H9 (cell line): ENCODE results near the gene ITGA8. TPM values are rescaled to one million over a fixed set of nuclear protein-coding genes. Genes with fewer than 3 reads are reported as not detected.

Source experiments
- DNase-seq: peaks from one replicate; pipeline ENCODE4 v3.0.0-alpha.2; 2017
- H2AFZ ChIP-seq: one replicate; pipeline ENCODE4 v1.6.1; 2013; ENCODE audit warnings: mild to moderate bottlenecking, low read length, control low read depth, moderate library complexity
- H2AK5ac ChIP-seq: 2 replicates; pipeline ENCODE4 v1.6.1; 2013; ENCODE audit warnings: low read length, control low read depth, mixed read lengths; ENCODE audit not compliant: insufficient read length
- H2BK120ac ChIP-seq: one replicate; pipeline ENCODE4 v1.6.1; 2013; ENCODE audit warnings: low read depth, mild to moderate bottlenecking, low read length, control low read depth, inconsistent platforms; ENCODE audit not compliant: poor library complexity, severe bottlenecking
- H2BK12ac ChIP-seq: 2 replicates; pipeline ENCODE4 v1.6.1; 2013; ENCODE audit warnings: low read length, control low read depth, mixed read lengths, low read depth; ENCODE audit not compliant: insufficient read length
- H2BK15ac ChIP-seq: 2 replicates; pipeline ENCODE4 v1.6.1; 2013; ENCODE audit warnings: low read depth, low read length, control low read depth
- H2BK20ac ChIP-seq: one replicate; pipeline ENCODE4 v1.6.1; 2013; ENCODE audit warnings: low read depth, mild to moderate bottlenecking, low read length, control low read depth, inconsistent platforms; ENCODE audit not compliant: poor library complexity, severe bottlenecking
- H2BK5ac ChIP-seq: 2 replicates; pipeline ENCODE4 v1.6.1; 2013; ENCODE audit warnings: low read length, control low read depth, mixed read lengths; ENCODE audit not compliant: insufficient read length
- H3K14ac ChIP-seq: 2 replicates; pipeline ENCODE4 v1.6.1; 2013; ENCODE audit warnings: low read length, control low read depth; ENCODE audit not compliant: insufficient read depth
- H3K18ac ChIP-seq: 2 replicates; pipeline ENCODE4 v1.6.1; 2013; ENCODE audit warnings: low read depth, mild to moderate bottlenecking, mixed read lengths, low read length, control low read depth; ENCODE audit not compliant: insufficient read length
- H3K23ac ChIP-seq: 2 replicates; pipeline ENCODE4 v1.6.1; 2013; ENCODE audit warnings: low read length, control low read depth, mixed read lengths, low read depth; ENCODE audit not compliant: insufficient read length
- H3K23me2 ChIP-seq: 2 replicates; pipeline ENCODE4 v1.6.1; 2013; ENCODE audit warnings: low read depth, mild to moderate bottlenecking, mixed read lengths, low read length, control low read depth; ENCODE audit not compliant: insufficient read length, poor library complexity, severe bottlenecking
- H3K27ac ChIP-seq: 2 replicates; pipeline ENCODE4 v1.5.1; 2013; ENCODE audit warnings: low read length, control low read depth, mixed read lengths, low read depth; ENCODE audit not compliant: insufficient read length
- H3K27me3 ChIP-seq: 2 replicates; pipeline ENCODE4 v1.6.1; 2013; ENCODE audit warnings: low read length, control low read depth, inconsistent platforms; ENCODE audit not compliant: insufficient read depth
- H3K4ac ChIP-seq: 2 replicates; pipeline ENCODE4 v1.6.1; 2013; ENCODE audit warnings: low read depth, mild to moderate bottlenecking, control low read depth, inconsistent platforms, low read length, moderate library complexity
- H3K4me1 ChIP-seq: 2 replicates; pipeline ENCODE4 v1.6.1; 2013; ENCODE audit warnings: low read length, control low read depth, inconsistent platforms; ENCODE audit not compliant: insufficient read depth
- H3K4me2 ChIP-seq: 2 replicates; pipeline ENCODE4 v1.6.1; 2013; ENCODE audit warnings: low read length, control low read depth, mixed read lengths; ENCODE audit not compliant: insufficient read length, insufficient read depth
- H3K56ac ChIP-seq: 2 replicates; pipeline ENCODE4 v1.6.1; 2013; ENCODE audit warnings: low read depth, mild to moderate bottlenecking, mixed read lengths, low read length, control low read depth; ENCODE audit not compliant: insufficient read length
- H3K79me1 ChIP-seq: 2 replicates; pipeline ENCODE4 v1.6.1; 2013; ENCODE audit warnings: low read depth, mild to moderate bottlenecking, moderate library complexity, low read length, control low read depth, inconsistent platforms; ENCODE audit not compliant: insufficient read depth, poor library complexity, severe bottlenecking
- H3K79me2 ChIP-seq: 2 replicates; pipeline ENCODE4 v1.6.1; 2013; ENCODE audit warnings: low read length, control low read depth, inconsistent platforms; ENCODE audit not compliant: insufficient read depth
- H3K9ac ChIP-seq: 2 replicates; pipeline ENCODE4 v1.6.1; 2013; ENCODE audit warnings: low read length, control low read depth, mixed read lengths; ENCODE audit not compliant: insufficient read length; ENCODE audit errors: extremely low read depth
- H3K9me3 ChIP-seq: one replicate; pipeline ENCODE4 v1.6.1; 2013; ENCODE audit warnings: low read depth, low read length, inconsistent platforms; ENCODE audit not compliant: control insufficient read depth
- H3T11ph ChIP-seq: one replicate; pipeline ENCODE4 v1.6.1; 2013; ENCODE audit warnings: mild to moderate bottlenecking, low read length, control low read depth, inconsistent platforms
- H4K20me1 ChIP-seq: one replicate; pipeline ENCODE4 v1.6.1; 2013; ENCODE audit not compliant: control insufficient read depth, insufficient read length, insufficient read depth
- H4K5ac ChIP-seq: 2 replicates; pipeline ENCODE4 v1.6.1; 2013; ENCODE audit warnings: low read depth, mild to moderate bottlenecking, mixed read lengths, low read length, control low read depth; ENCODE audit not compliant: insufficient read length
- H4K8ac ChIP-seq: replicated peaks from 2 replicates; pipeline ENCODE4 v1.6.1; 2013; ENCODE audit warnings: low read length, control low read depth, mixed read lengths, low read depth; ENCODE audit not compliant: insufficient read length
- H4K91ac ChIP-seq: 2 replicates; pipeline ENCODE4 v1.6.1; 2013; ENCODE audit warnings: low read depth, mild to moderate bottlenecking, moderate library complexity, mixed read lengths, low read length, control low read depth; ENCODE audit not compliant: insufficient read length
- H3K27ac Mint-ChIP-seq, 3 experiments: 2 replicates in 2 of 3; 3 replicates in 1 of 3; pipeline ENCODE4 v1.8.0; 2020 to 2021; ENCODE audit warnings: mixed read lengths in 3 of 3, mild to moderate bottlenecking in 1 of 3, moderate library complexity in 1 of 3
- H3K27me3 Mint-ChIP-seq: 2 replicates; pipeline ENCODE4 v1.8.0; 2021; ENCODE audit warnings: low read depth, mild to moderate bottlenecking, moderate library complexity, mixed read lengths
- H3K36me3 Mint-ChIP-seq, 3 experiments: 2 replicates in 2 of 3; 3 replicates in 1 of 3; pipeline ENCODE4 v1.8.0; 2020 to 2021; ENCODE audit warnings: low read depth in 3 of 3, mixed read lengths in 3 of 3; ENCODE audit not compliant: insufficient read depth in 1 of 3
- H3K4me1 Mint-ChIP-seq, 2 experiments: 2 replicates each; pipeline ENCODE4 v1.8.0; 2020; ENCODE audit warnings: mixed read lengths in 2 of 2
- H3K4me3 Mint-ChIP-seq, 2 experiments: 2 replicates in 1 of 2; 3 replicates in 1 of 2; pipeline ENCODE4 v1.8.0; 2020 to 2021; ENCODE audit warnings: mild to moderate bottlenecking in 2 of 2, mixed read lengths in 2 of 2, moderate library complexity in 1 of 2
- H3K9me3 Mint-ChIP-seq, 2 experiments: 2 replicates in 1 of 2; 3 replicates in 1 of 2; pipeline ENCODE4 v1.8.0; 2020; ENCODE audit warnings: mild to moderate bottlenecking in 2 of 2, mixed read lengths in 2 of 2, moderate library complexity in 1 of 2
- CTCF ChIP-seq: fragments of 200-600 bp; sonication (generic); conservative IDR thresholded peaks from 3 replicates; pipeline ENCODE4 v1.8.0; 2021; ENCODE audit warnings: antibody characterized with exemption, mild to moderate bottlenecking
- WGBS: extraction: QIAGEN DNeasy Blood & Tissue Kit; methylation state at CpG from one replicate; pipeline ENCODE4 v1.1.7; 2013; ENCODE audit warnings: missing lambda C conversion rate, low lambda C conversion rate, mixed read lengths; ENCODE audit not compliant: insufficient read length; ENCODE audit errors: extremely low coverage; 5-methylcytosine and 5-hydroxymethylcytosine counted together
- total RNA-seq: library from RNA; stranded (reverse); gene quantifications from 2 replicates; pipeline ENCODE4 v1.2.1, GENCODE V29; 2021

ITGA8 gene
- total RNA-seq, 1 experiment from 2014 or later = not detected

GRCh38 chr10:15684768-15685167, 35.0 kb downstream of the ITGA8 start:
- no peak overlapping the region for H2BK12ac ChIP-seq
- DNase-seq = no peak
- no peak for TF ChIP-seq CTCF
- no peak overlapping the region for H3K27ac Mint-ChIP-seq
- H3K4me1 ChIP-seq = no peaks in the 10 kb centered on the region
- H3K27ac ChIP-seq = no peak overlapping the region
- H3K23me2 ChIP-seq = no peaks in the 10 kb centered on the region
- no peak overlapping the region for H3T11ph ChIP-seq
- H2BK15ac ChIP-seq = no peak overlapping the region
- H3K4me3 Mint-ChIP-seq = no peak overlapping the region
- H3K18ac ChIP-seq = no peak overlapping the region
- no peaks in the 10 kb centered on the region for H3K9me3 Mint-ChIP-seq
- peaks cover 0 to 2% of the 10 kb centered on the region in 2 experiments; a peak in 1 of 4 replicates for H3K4me1 Mint-ChIP-seq
- H2AFZ ChIP-seq = no peak overlapping the region
- H2BK5ac ChIP-seq = no peak overlapping the region
- H2AK5ac ChIP-seq = no peak overlapping the region
- no peaks in the 10 kb centered on the region; a peak in 1 of 7 replicates for H3K36me3 Mint-ChIP-seq
- H3K23ac ChIP-seq = no peak overlapping the region
- no peak overlapping the region for H3K4ac ChIP-seq
- no peak overlapping the region for H2BK20ac ChIP-seq
- peaks cover 3% of the 10 kb centered on the region; the same call in 1 of the 2 replicates for H3K27me3 Mint-ChIP-seq
- H3K79me2 ChIP-seq = no peaks in the 10 kb centered on the region
- no peak overlapping the region for H4K91ac ChIP-seq
- no peaks in the 10 kb centered on the region for H4K20me1 ChIP-seq
- no CpG with 5 or more reads among the region's 4 CpGs for WGBS
- H3K9me3 ChIP-seq = no peaks in the 10 kb centered on the region
- H3K14ac ChIP-seq = no peak overlapping the region
- no peak overlapping the region for H4K5ac ChIP-seq
- no peak overlapping the region for H3K56ac ChIP-seq
- H2BK120ac ChIP-seq = no peak overlapping the region
- no peaks in the 10 kb centered on the region for H3K79me1 ChIP-seq
- H3K9ac ChIP-seq = no peak overlapping the region
- H3K27me3 ChIP-seq = no peaks in the 10 kb centered on the region
- H3K4me2 ChIP-seq = no peak overlapping the region
- H4K8ac ChIP-seq = no peak overlapping the region
